ENCODE data around the gene KRT85. TPM values are rescaled to one million over a fixed set of nuclear protein-coding genes. Genes with fewer than 3 reads are reported as not detected.

The KRT85 gene
- total and polyA plus RNA-seq, 2 donors (not counting 1 experiment from before 2014, with no cell fraction given) = not detected

DNA sequence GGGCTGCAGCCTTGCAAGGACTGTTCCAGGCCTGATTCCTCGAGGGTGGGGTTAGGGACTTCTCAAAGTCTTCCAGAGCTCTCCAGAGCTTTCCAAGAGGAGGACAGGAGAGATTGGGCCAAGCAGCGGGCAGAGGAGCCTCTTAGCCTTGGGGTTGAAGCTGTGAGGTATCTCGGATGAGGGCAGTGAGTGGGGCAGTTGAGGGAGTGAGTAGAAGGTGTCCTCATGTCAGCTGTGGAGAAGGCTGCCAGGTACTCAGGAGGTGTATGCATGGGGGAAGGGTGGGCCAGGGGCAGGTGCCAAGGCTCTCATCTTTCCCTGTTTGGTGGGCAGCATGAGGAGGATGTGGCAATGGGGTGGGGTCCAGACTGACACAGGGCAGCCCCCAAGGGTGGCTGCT lies 53.8 kb downstream of the KRT85 start:
- TF ChIP-seq CTCF (IDR thresholded peaks at IDR 0.05) (no peak), EZH2 (IDR thresholded peaks at IDR 0.05; ENCODE audit: borderline replicate concordance, insufficient read depth, low read depth, low read length, poor library complexity, severe bottlenecking) (no peak)
- CTCF ChIA-PET = interaction anchor here (2.3 kb wide), 1 partner anchor 34 kb away, joined by 11 read pairs; no protein-coding TSS in a partner anchor
- POLR2A ChIA-PET = no interaction called here
- no peak overlapping the region for H3K4me3 Mint-ChIP-seq
- no peak overlapping the region for H3K27ac ChIP-seq (ENCODE audit: low read length in 2 of 2)
- H3K4me1 Mint-ChIP-seq = peaks cover 3% of the 10 kb centered on the region
- no peaks in the 10 kb centered on the region for H3K9me3 Mint-ChIP-seq (ENCODE audit: insufficient read depth)
- H3K4me2 ChIP-seq (replicated peaks; ENCODE audit: low read depth, low read length, poor library complexity, severe bottlenecking) = no peak overlapping the region
- H3K4me3 ChIP-seq (ENCODE audit: control extremely low read depth in 1 of 5, extremely low read depth in 1 of 5, insufficient read depth in 1 of 5, low read depth in 2 of 5, low read length in 4 of 5) = no peak overlapping the region
- H4K20me1 ChIP-seq (ENCODE audit: control insufficient read depth, insufficient read depth, low read length, poor library complexity, severe bottlenecking) = no peaks in the 10 kb centered on the region
- no peak overlapping the region for H2AFZ ChIP-seq (ENCODE audit: insufficient read depth, low read depth, low read length, poor library complexity, severe bottlenecking)
- 65% methylated on average over 3 of the region's 3 CpGs for WGBS (ENCODE audit: insufficient coverage)
- intact Hi-C loops (cut with micrococcal nuclease) = no loop called here
- no peak for ATAC-seq (ENCODE audit: low read depth)
- no peak overlapping the region for H3K9ac ChIP-seq (ENCODE audit: low read length)
- H3K4me1 ChIP-seq (ENCODE audit: control insufficient read depth in 2 of 2, insufficient read depth in 2 of 2, low read length in 2 of 2) = no peaks in the 10 kb centered on the region
- H3K79me2 ChIP-seq (ENCODE audit: control insufficient read depth, insufficient read depth, low read length) = no peaks in the 10 kb centered on the region
- H3K27ac Mint-ChIP-seq = no peak overlapping the region
- H3K36me3 ChIP-seq (replicated peaks in 1 of 2; ENCODE audit: control extremely low read depth in 1 of 2, control insufficient read depth in 1 of 2, extremely low read depth in 1 of 2, insufficient read depth in 2 of 2, low read length in 1 of 2) = no peaks in the 10 kb centered on the region
- peaks cover 47% of the 10 kb centered on the region for H3K27me3 Mint-ChIP-seq
- H3K27me3 ChIP-seq (replicated peaks in 1 of 4; ENCODE audit: control extremely low read depth in 1 of 4, control insufficient read depth in 3 of 4, insufficient read depth in 4 of 4, low read length in 3 of 4) = peaks cover 0 to 33% (median 8%) of the 10 kb centered on the region in 4 experiments
- H3K9me3 ChIP-seq (ENCODE audit: control extremely low read depth in 1 of 3, control insufficient read depth in 2 of 3, insufficient read depth in 1 of 3, low read length in 2 of 3) = no peaks in the 10 kb centered on the region
- DNase-seq = no peak

DNA sequence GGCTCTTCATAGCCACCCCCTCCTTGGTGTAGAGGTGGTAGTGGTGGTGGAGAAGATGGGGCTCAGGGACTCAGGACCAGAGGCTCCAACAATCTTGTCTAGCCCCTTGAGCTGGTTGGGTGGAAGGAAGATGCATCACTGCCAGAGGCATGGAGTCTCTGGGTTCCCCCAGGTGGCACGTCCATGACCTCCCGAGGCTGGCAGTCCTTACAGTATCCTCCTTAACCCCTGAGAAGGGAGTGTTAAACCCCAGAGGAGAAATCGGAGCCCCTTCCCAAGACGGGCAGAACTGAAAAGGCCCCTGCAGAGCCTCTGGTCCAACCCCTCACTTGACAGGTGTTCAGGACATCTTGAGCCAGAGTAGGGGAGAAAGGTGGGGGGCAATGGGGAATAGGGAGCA lies 55.2 kb downstream of the KRT85 start:
- peaks cover 0 to 38% (median 11%) of the 10 kb centered on the region in 4 experiments for H3K27me3 ChIP-seq (replicated peaks in 1 of 4; ENCODE audit: control extremely low read depth in 1 of 4, control insufficient read depth in 3 of 4, insufficient read depth in 4 of 4, low read length in 3 of 4)
- no peaks in the 10 kb centered on the region for H3K36me3 ChIP-seq (replicated peaks in 1 of 2; ENCODE audit: control extremely low read depth in 1 of 2, control insufficient read depth in 1 of 2, extremely low read depth in 1 of 2, insufficient read depth in 2 of 2, low read length in 1 of 2)
- Mint-ChIP-seq H3K27ac (no peak overlapping the region), H3K9me3 (ENCODE audit: insufficient read depth) (no peaks in the 10 kb centered on the region), H3K27me3 (peaks cover 52% of the 10 kb centered on the region), H3K4me3 (no peak overlapping the region), H3K4me1 (peaks cover 3% of the 10 kb centered on the region)
- no peaks in the 10 kb centered on the region for H3K4me1 ChIP-seq (ENCODE audit: control insufficient read depth in 2 of 2, insufficient read depth in 2 of 2, low read length in 2 of 2)
- no peak overlapping the region for H2AFZ ChIP-seq (ENCODE audit: insufficient read depth, low read depth, low read length, poor library complexity, severe bottlenecking)
- no peak overlapping the region for H3K4me3 ChIP-seq (ENCODE audit: control extremely low read depth in 1 of 5, extremely low read depth in 1 of 5, insufficient read depth in 1 of 5, low read depth in 2 of 5, low read length in 4 of 5)
- no peaks in the 10 kb centered on the region for H4K20me1 ChIP-seq (ENCODE audit: control insufficient read depth, insufficient read depth, low read length, poor library complexity, severe bottlenecking)
- ChIA-PET CTCF (interaction anchor here (0.6 to 2.3 kb wide), 4 partner anchors 15 to 439 kb away, joined by 3 to 11 read pairs (median 3); no protein-coding TSS in a partner anchor), POLR2A (no interaction called here)
- ATAC-seq (ENCODE audit: low read depth) = no peak
- no peak overlapping the region for H3K27ac ChIP-seq (ENCODE audit: low read length in 2 of 2)
- TF ChIP-seq CTCF (IDR thresholded peaks at IDR 0.05) (no peak), EZH2 (IDR thresholded peaks at IDR 0.05; ENCODE audit: borderline replicate concordance, insufficient read depth, low read depth, low read length, poor library complexity, severe bottlenecking) (no peak)
- no peaks in the 10 kb centered on the region for H3K79me2 ChIP-seq (ENCODE audit: control insufficient read depth, insufficient read depth, low read length)
- no peak overlapping the region for H3K9ac ChIP-seq (ENCODE audit: low read length)
- H3K4me2 ChIP-seq (replicated peaks; ENCODE audit: low read depth, low read length, poor library complexity, severe bottlenecking) = no peak overlapping the region
- DNase-seq = no peak
- 83% methylated on average over 3 of the region's 4 CpGs for WGBS (ENCODE audit: insufficient coverage)
- no peaks in the 10 kb centered on the region for H3K9me3 ChIP-seq (ENCODE audit: control extremely low read depth in 1 of 3, control insufficient read depth in 2 of 3, insufficient read depth in 1 of 3, low read length in 2 of 3)
- intact Hi-C loops (cut with micrococcal nuclease) = no loop called here

All from B cell (primary cell).